GM12875 (cell line): ENCODE measurements around the gene IFI35.

Experiments used
- H3K4me3 ChIP-seq: one replicate; pipeline ENCODE4 v1.5.1; 2011; ENCODE audit warnings: low read depth, low read length, control low read depth
- CTCF ChIP-seq: IDR thresholded peaks from 2 replicates; pipeline ENCODE4 v1.5.1; 2011; ENCODE audit warnings: low read depth, mild to moderate bottlenecking, control low read depth, inconsistent platforms, low read length, moderate library complexity, borderline replicate concordance; ENCODE audit not compliant: insufficient read depth

IFI35 gene

GRCh38 chr17:43026595-43026994 lies 20.0 kb downstream of the IFI35 start:
- TF ChIP-seq CTCF: no peak
- H3K4me3 ChIP-seq: no peak overlapping the region

GRCh38 chr17:43027091-43028032 lies 20.8 kb downstream of the IFI35 start:
- no peak for TF ChIP-seq CTCF
- no peak overlapping the region for H3K4me3 ChIP-seq

GRCh38 chr17:43028221-43028861 lies 21.8 kb downstream of the IFI35 start:
- H3K4me3 ChIP-seq: no peak overlapping the region
- TF ChIP-seq CTCF: no peak

- no peak overlapping the region for H3K4me3 ChIP-seq
- no peak for TF ChIP-seq CTCF
These were observed 23.7 kb downstream of the IFI35 start for GRCh38 chr17:43030137-43030767.

GRCh38 chr17:43031666-43032065 lies 25.1 kb downstream of the IFI35 start:
- no peak for TF ChIP-seq CTCF
- H3K4me3 ChIP-seq: no peak overlapping the region

- TF ChIP-seq CTCF: no peak
- no peak overlapping the region for H3K4me3 ChIP-seq
These were observed 27.6 kb downstream of the IFI35 start for GRCh38 chr17:43033948-43034881.
